Measurements from ENCODE around the gene ACCSL. TPM values are rescaled to one million over a fixed set of nuclear protein-coding genes. Genes with fewer than 3 reads are reported as not detected.
A peak's percentile ranks its signal among the peaks of the same experiment; 100 is the strongest.

Gene ACCSL
- total and polyA plus RNA-seq, 8 donors, result not detected

DNA sequence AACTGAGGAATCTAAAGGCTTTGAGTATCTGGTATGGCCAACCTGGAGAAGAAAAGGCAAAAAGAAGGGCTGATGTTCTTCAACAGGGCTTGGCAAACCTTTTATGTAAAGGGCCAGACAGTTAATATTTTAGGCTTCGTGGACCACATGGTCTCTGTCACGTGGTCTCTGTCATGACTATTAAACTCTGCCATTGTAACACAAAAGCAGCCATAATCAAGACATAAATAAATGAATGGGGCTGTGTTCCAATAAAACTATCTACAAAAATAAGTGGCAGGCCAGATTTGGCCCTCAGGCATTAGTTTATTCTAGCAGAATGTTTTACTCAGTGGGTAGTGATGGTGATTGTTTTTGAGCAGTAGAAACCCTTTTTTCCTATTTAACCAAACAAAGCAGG is 483 bp upstream of the ACCSL start:
- no peaks in the 10 kb centered on the region for H3K9me3 ChIP-seq
- H3K4me3 ChIP-seq, result no peak overlapping the region
- H3K27ac ChIP-seq, result no peak overlapping the region
- DNase-seq, result no peak
- H3K27me3 ChIP-seq, result no peaks in the 10 kb centered on the region
- H3K36me3 ChIP-seq, result no peaks in the 10 kb centered on the region
- 55 to 77% (median 64%) methylated on average over 2 of the region's 2 CpGs for WGBS, 5 donors
- intact Hi-C loops (cut with DNase I; ENCODE audit: low total_unique reads), result loop anchor here (10.0 kb wide), 1 partner anchor 172 kb away; no protein-coding TSS in a partner anchor
- no peaks in the 10 kb centered on the region for H3K4me1 ChIP-seq
- TF ChIP-seq POLR2A (IDR thresholded peaks at IDR 0.05), result no peak
- no peak for TF ChIP-seq EP300 (IDR thresholded peaks at IDR 0.05)

DNA sequence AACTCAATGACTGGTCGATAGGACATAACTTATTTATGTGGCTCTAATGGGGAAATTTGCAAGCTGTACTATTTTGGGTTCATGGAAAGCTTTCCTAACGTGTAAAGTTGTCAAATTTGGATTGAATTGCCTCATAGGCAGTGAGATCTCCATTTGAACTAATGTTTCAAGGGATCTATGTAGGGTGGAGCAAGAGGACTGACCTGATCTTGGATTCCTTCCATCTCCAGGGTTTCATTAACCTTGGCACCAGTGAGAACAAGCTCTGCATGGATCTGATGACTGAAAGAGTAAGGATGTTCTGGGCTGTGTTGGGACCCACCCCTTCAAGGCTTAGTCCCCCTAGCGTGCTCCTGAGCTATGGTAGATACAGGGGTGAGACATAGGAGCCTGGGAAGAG is 2.1 kb downstream of the ACCSL start:
- no peaks in the 10 kb centered on the region for H3K9me3 ChIP-seq
- DNase-seq, result no peak
- H3K27me3 ChIP-seq, result no peaks in the 10 kb centered on the region
- WGBS, 5 donors, result 71 to 83% (median 79%) methylated on average over 3 of the region's 3 CpGs
- H3K27ac ChIP-seq, result no peak overlapping the region
- H3K36me3 ChIP-seq, result no peaks in the 10 kb centered on the region
- intact Hi-C loops (cut with DNase I; ENCODE audit: low total_unique reads), result loop anchor here (10.0 kb wide), 1 partner anchor 175 kb away; no protein-coding TSS in a partner anchor
- TF ChIP-seq POLR2AphosphoS5 (IDR thresholded peaks at IDR 0.05), result no peak
- no peak for TF ChIP-seq POLR2A (IDR thresholded peaks at IDR 0.05)
- TF ChIP-seq EP300 (IDR thresholded peaks at IDR 0.05), result no peak
- TF ChIP-seq, protein P1, sequence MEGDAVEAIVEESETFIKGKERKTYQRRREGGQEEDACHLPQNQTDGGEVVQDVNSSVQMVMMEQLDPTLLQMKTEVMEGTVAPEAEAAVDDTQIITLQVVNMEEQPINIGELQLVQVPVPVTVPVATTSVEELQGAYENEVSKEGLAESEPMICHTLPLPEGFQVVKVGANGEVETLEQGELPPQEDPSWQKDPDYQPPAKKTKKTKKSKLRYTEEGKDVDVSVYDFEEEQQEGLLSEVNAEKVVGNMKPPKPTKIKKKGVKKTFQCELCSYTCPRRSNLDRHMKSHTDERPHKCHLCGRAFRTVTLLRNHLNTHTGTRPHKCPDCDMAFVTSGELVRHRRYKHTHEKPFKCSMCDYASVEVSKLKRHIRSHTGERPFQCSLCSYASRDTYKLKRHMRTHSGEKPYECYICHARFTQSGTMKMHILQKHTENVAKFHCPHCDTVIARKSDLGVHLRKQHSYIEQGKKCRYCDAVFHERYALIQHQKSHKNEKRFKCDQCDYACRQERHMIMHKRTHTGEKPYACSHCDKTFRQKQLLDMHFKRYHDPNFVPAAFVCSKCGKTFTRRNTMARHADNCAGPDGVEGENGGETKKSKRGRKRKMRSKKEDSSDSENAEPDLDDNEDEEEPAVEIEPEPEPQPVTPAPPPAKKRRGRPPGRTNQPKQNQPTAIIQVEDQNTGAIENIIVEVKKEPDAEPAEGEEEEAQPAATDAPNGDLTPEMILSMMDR (IDR thresholded peaks at IDR 0.05), result no peak
- H3K4me1 ChIP-seq, result no peaks in the 10 kb centered on the region
- H3K4me3 ChIP-seq, result no peak overlapping the region

DNA sequence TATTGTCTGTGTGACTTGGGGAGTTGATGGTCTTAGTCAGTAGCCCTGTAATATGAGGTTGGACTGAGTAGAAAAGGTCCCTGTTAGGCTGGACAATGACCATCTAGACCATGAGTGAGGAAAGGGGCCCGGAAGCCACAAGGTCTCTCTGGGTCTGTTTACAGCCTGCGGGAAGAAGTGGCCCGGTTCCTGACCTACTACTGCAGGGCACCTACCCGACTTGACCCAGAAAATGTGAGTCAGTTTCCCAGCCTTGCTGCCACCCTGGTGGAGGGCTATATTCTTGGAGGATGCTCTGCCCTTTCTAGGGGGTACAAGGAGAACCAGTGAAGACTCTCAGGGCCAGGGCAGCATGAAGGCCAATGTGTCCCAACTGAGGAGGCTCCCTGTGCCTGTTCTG is 3.4 kb downstream of the ACCSL start:
- TF ChIP-seq EP300 (IDR thresholded peaks at IDR 0.05), result no peak
- TF ChIP-seq, protein P1 (IDR thresholded peaks at IDR 0.05), result no peak
- TF ChIP-seq POLR2A (IDR thresholded peaks at IDR 0.05), result no peak
- TF ChIP-seq POLR2AphosphoS5 (IDR thresholded peaks at IDR 0.05), result no peak
- H3K4me3 ChIP-seq, result no peak overlapping the region
- H3K27me3 ChIP-seq, result no peaks in the 10 kb centered on the region
- no peak for DNase-seq
- 89 to 96% (median 92%) methylated on average over 2 to 4 of the region's 4 CpGs for WGBS, 5 donors
- H3K9me3 ChIP-seq, result no peaks in the 10 kb centered on the region
- intact Hi-C loops (cut with DNase I; ENCODE audit: low total_unique reads), result no loop called here
- H3K36me3 ChIP-seq, result no peaks in the 10 kb centered on the region
- H3K4me1 ChIP-seq, result no peaks in the 10 kb centered on the region
- no peak overlapping the region for H3K27ac ChIP-seq

DNA sequence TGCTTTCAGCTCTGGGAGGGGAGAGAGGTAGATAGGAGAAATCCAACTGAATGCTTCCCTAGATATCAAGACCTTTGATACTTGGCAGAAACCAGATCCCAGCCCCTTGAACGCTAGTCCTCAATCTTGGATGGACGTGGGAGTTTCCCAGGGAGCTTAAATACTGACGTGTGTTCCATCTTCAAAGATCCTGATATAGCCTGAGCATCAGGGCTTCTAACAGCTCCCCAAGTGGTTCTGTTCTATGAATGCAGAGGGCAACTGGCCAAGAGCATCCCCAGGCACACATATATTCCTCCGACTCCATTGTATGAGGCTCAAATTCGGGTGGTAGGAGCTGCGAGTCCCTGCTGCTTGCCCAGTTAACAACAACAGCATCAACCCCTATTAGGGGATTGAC is 9.6 kb downstream of the ACCSL start:
- no peak overlapping the region for H3K27ac ChIP-seq
- 72 to 84% (median 80%) methylated on average over 4 to 6 of the region's 6 CpGs for WGBS, 5 donors
- intact Hi-C loops (cut with DNase I; ENCODE audit: low total_unique reads), result no loop called here
- H3K4me1 ChIP-seq, result no peaks in the 10 kb centered on the region
- no peaks in the 10 kb centered on the region for H3K36me3 ChIP-seq
- H3K27me3 ChIP-seq, result no peaks in the 10 kb centered on the region
- H3K9me3 ChIP-seq, result no peaks in the 10 kb centered on the region
- TF ChIP-seq POLR2AphosphoS5 (IDR thresholded peaks at IDR 0.05) (no peak), POLR2A (IDR thresholded peaks at IDR 0.05) (no peak), EP300 (IDR thresholded peaks at IDR 0.05) (no peak)
- TF ChIP-seq, protein P1 (IDR thresholded peaks at IDR 0.05), result no peak
- peak in 1 of 2 donors; percentile 18 for DNase-seq
- no peak overlapping the region for H3K4me3 ChIP-seq

DNA sequence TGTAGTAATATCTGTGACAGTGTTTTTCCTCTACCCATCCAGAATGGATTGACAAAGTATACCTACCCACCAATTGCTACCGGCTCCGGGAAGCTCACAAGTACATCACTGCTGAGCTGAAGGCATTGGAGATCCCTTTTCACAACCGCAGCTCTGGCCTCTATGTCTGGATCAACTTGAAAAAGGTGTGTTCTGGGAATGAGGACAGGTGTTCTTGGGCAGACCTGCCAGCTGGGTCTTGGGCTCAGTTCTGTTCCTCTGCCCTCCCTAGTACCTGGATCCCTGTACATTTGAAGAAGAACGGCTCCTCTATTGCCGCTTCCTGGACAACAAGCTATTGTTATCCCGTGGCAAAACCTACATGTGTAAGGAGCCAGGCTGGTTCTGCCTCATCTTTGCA is 10.5 kb downstream of the ACCSL start:
- 87 to 94% (median 88%) methylated on average over 6 of the region's 6 CpGs for WGBS, 5 donors

More for the DNA sequence above, 10.5 kb downstream of the ACCSL start:
- DNase-seq, result no peak
- H3K9me3 ChIP-seq, result no peaks in the 10 kb centered on the region
- intact Hi-C loops (cut with DNase I; ENCODE audit: low total_unique reads), result no loop called here
- no peaks in the 10 kb centered on the region for H3K4me1 ChIP-seq
- H3K4me3 ChIP-seq, result no peak overlapping the region
- no peak overlapping the region for H3K27ac ChIP-seq
- H3K36me3 ChIP-seq, result no peaks in the 10 kb centered on the region
- no peaks in the 10 kb centered on the region for H3K27me3 ChIP-seq
- TF ChIP-seq EP300 (IDR thresholded peaks at IDR 0.05) (no peak), POLR2A (IDR thresholded peaks at IDR 0.05) (no peak), POLR2AphosphoS5 (IDR thresholded peaks at IDR 0.05) (no peak)
- TF ChIP-seq, protein P1 (IDR thresholded peaks at IDR 0.05), result no peak
